Cardiac muscle cell (in vitro differentiated cells and primary cell): Measurements from ENCODE around the gene TUT1. TPM values are rescaled to one million over a fixed set of nuclear protein-coding genes. Genes with fewer than 3 reads are reported as not detected.
A peak's percentile ranks its signal among the peaks of the same experiment; 100 is the strongest.
"Not testable (repeated sequence)": the region's sequence is repeated elsewhere in the genome, so short reads cannot be mapped to it uniquely, and the experiment has no call there.

ENCODE experiments used
- DNase-seq, 2 donors: peaks; one replicate each; pipeline versions ENCODE4 v3.0.0 to v3.0.0-alpha.2; 2010 to 2017; ENCODE audit warnings: low read depth in 1 of 2, low spot score in 1 of 2
- H3K27ac ChIP-seq: fragments of 200-600 bp; sonication (generic); 2 replicates; pipeline ENCODE4 v1.5.1; 2016
- H3K27me3 ChIP-seq: fragments of 200-600 bp; sonication (generic); 2 replicates; pipeline ENCODE4 v1.6.0; 2016; ENCODE audit warnings: control low read depth
- H3K36me3 ChIP-seq: fragments of 200-600 bp; sonication (generic); 2 replicates; pipeline ENCODE4 v1.5.1; 2016; ENCODE audit warnings: control low read depth
- H3K4me1 ChIP-seq: fragments of 200-600 bp; sonication (generic); 2 replicates; pipeline ENCODE4 v1.8.1; 2017; ENCODE audit warnings: low read depth, mild to moderate bottlenecking, mixed run types
- H3K4me3 ChIP-seq: fragments of 200-600 bp; sonication (generic); 2 replicates; pipeline ENCODE4 v1.5.1; 2016; ENCODE audit warnings: mild to moderate bottlenecking
- H3K9me3 ChIP-seq: fragments of 200-600 bp; sonication (generic); 2 replicates; pipeline ENCODE4 v1.5.1; 2017; ENCODE audit warnings: low read depth, mild to moderate bottlenecking, control low read depth
- CTCF ChIP-seq: IDR thresholded peaks from 2 replicates; pipeline ENCODE4 v1.5.1; 2012; ENCODE audit warnings: low read depth, mild to moderate bottlenecking, low read length
- polyA plus RNA-seq: library from polyadenylated mRNA; unstranded; fragments of >200 nt; fragmentation: Nextera tagmentation; extraction: Ambion mirVana; gene quantifications from 2 replicates; pipeline ENCODE4 v1.2.1, GENCODE V29; 2016
- total RNA-seq: library from RNA; depleted of rRNA; stranded (reverse); fragments of >200 nt; gene quantifications from 2 replicates; pipeline ENCODE4 v1.2.3, GENCODE V29; 2016

TUT1 gene
- total and polyA plus RNA-seq, 2 experiments from 2014 or later, result 18.7 to 29.1 TPM

GRCh38 chr11:62621027-62621566 lies 29.8 kb upstream of the TUT1 start:
- Histone ChIP-seq H3K4me3 (peak overlapping the region; percentile 50), H3K4me1 (peaks cover 5% of the 10 kb centered on the region), H3K9me3 (no peaks in the 10 kb centered on the region), H3K36me3 (peaks cover 11% of the 10 kb centered on the region), H3K27ac (peak overlapping the region; percentile 83), H3K27me3 (no peaks in the 10 kb centered on the region)
- DNase-seq, result no peak
- TF ChIP-seq CTCF, result no peak

- not testable (repeated sequence) for H3K4me1 ChIP-seq, H3K9me3 ChIP-seq, H3K27ac ChIP-seq, H3K36me3 ChIP-seq, H3K4me3 ChIP-seq, DNase-seq, H3K27me3 ChIP-seq
These were observed 25.6 kb upstream of the TUT1 start for GRCh38 chr11:62616957-62617356.

GRCh38 chr11:62615521-62615920 lies 24.2 kb upstream of the TUT1 start:
- Histone ChIP-seq H3K27me3 (no peaks in the 10 kb centered on the region), H3K9me3 (no peaks in the 10 kb centered on the region), H3K4me3 (no peak overlapping the region), H3K27ac (no peak overlapping the region), H3K36me3 (no peaks in the 10 kb centered on the region), H3K4me1 (no peaks in the 10 kb centered on the region)
- DNase-seq, result no peak
- TF ChIP-seq CTCF, result no peak

GRCh38 chr11:62614275-62614674 lies 23.0 kb upstream of the TUT1 start:
- no peak for DNase-seq
- TF ChIP-seq CTCF, result no peak
- H3K4me1 ChIP-seq, result no peaks in the 10 kb centered on the region
- no peak overlapping the region for H3K4me3 ChIP-seq
- no peaks in the 10 kb centered on the region for H3K36me3 ChIP-seq
- peak overlapping the region; percentile 76 for H3K27ac ChIP-seq
- no peaks in the 10 kb centered on the region for H3K9me3 ChIP-seq
- H3K27me3 ChIP-seq, result no peaks in the 10 kb centered on the region

- peak overlapping the region; percentile 76 for H3K27ac ChIP-seq
- no peaks in the 10 kb centered on the region for H3K27me3 ChIP-seq
- no peak overlapping the region for H3K4me3 ChIP-seq
These were observed 22.0 kb upstream of the TUT1 start for GRCh38 chr11:62613291-62613778.

More at GRCh38 chr11:62613291-62613778, 22.0 kb upstream of the TUT1 start:
- DNase-seq, result no peak
- Histone ChIP-seq H3K9me3 (no peaks in the 10 kb centered on the region), H3K4me1 (no peaks in the 10 kb centered on the region), H3K36me3 (no peaks in the 10 kb centered on the region)
- TF ChIP-seq CTCF, result no peak
